GM19025 (cell line): ENCODE results near the gene ADCY7.

Experiments
- ATAC-seq: cut with Tn5 transposase; IDR thresholded peaks from one replicate; pipeline ENCODE4 v1.9.1; 2021; ENCODE audit warnings: mild to moderate bottlenecking, low read depth, moderate library complexity; ENCODE audit not compliant: unreplicated experiment

ADCY7 gene

DNA sequence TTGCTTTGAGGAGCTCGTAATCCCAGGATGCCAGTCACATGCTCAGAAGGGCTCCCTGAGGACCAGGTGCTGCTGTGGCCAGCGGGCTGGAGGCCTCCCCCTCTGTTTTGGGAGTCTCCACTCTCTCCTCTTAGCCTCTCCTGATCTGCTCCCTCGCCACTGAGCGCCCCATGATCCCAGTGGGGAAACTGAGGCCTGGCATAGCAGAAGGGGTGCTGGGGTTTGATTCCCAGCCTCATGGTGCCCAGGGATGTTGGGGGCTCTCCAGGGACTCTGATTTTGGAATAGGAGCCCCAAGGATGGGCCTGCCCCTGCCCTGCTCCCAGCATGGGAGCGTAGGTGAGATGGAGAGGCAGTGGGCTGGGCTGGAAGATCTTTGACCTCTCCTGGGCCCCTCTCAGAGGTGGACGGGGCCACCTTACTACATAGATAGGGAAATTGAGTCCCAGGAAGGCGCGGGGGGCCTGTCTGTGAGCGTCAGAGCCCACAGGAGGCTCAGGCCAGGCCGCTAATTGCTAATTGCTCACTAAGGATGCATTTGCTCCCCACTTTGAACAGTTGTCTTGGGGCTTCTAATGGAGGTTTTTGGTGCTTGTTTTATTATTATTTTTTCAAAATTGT is 525 bp upstream of the ADCY7 start:
- ATAC-seq = no peak

DNA sequence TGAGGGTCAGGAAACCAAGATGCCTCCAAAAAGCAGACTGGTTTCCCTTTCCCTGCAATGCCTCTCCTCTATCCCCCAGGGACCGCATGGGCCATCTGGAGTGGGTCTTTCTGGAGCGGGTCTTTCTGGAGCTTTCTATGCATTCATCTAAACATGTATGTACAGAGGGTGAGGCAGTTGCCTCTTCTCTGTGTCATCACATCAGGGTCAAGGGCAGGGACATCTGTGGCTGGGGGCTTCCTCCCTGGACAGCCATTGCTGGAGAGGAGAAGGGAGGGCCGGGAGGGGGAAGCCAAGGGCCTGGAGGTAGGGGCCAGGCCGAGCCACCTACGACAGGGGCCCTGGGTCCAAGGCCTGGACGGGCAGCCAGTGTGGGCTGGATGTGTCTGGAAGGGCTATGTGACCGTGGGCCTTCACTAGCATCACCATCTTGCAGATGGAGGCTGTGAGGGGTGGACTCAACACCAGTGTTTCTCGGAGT is 840 bp downstream of the ADCY7 start:
- ATAC-seq = no peak

DNA sequence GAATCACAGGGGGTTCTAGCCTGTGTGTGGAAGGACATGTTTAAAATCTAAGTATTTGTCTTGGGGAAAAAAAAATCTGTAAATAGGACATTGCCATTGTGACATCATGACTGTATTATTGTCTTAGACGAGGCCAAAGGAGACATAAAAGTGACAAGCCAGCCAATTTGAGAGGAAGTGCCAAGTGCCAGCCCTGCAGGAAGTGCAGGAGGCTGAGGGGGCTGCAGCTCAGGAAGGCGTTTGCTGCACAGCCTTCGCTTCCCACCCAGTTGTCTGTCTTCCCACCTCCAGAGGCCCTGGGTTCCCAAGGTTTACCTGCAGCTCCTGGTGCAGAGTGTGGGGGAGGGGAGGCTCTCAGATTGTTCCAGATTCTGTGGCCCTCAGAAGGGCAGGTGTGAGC is 1.3 kb downstream of the ADCY7 start:
- ATAC-seq = no peak

DNA sequence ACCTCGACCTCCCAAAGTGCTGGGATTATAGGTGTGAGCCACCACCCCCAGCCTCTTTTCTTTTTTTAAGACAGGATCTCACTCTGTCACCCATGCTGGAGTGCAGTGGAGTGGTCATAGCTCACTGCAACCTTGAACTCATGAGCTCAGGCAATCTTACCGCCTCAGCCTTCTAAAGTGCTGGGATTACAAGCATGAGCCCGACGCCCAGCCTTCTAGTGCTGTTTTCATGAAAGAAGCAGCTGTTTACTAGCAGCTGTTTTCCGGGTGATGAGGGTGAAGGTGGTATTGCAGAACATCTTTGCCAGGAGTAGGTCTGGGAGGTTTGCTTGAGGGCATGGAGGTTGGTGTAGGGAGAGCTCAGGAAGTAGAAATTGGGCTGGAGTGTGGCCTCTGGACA is 2.0 kb downstream of the ADCY7 start:
- ATAC-seq = no peak

DNA sequence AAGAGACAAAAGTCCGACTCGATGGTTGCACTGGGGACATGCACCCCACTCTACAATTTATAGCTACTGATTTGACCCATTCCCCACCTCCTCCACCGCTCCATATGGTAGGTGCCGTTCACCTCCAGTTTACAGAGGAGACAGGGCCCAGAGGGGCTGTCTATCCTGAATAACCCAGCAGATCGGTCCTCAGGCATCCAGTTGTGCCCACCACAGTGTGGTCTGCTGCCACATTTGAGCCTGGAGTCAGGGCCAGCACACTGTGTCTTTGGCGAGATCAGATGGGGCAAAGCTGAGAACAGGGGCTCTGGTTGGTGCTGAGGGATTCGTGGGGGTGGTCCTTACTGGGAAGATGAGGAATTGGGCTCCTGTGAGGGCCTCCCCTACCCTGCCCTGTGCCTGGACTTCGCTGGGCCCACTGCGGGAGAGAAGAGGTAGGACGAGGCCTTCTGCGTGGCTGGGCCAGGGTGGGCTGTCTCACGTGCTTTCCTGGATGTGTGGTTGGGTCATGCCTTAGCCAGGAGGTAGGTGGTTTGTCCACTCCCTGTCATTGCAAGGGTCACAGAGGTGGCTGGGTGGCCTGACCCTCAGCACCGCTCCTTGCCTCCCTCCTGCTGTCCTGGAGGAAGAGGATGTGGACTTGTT is 2.8 kb downstream of the ADCY7 start:
- no peak for ATAC-seq

DNA sequence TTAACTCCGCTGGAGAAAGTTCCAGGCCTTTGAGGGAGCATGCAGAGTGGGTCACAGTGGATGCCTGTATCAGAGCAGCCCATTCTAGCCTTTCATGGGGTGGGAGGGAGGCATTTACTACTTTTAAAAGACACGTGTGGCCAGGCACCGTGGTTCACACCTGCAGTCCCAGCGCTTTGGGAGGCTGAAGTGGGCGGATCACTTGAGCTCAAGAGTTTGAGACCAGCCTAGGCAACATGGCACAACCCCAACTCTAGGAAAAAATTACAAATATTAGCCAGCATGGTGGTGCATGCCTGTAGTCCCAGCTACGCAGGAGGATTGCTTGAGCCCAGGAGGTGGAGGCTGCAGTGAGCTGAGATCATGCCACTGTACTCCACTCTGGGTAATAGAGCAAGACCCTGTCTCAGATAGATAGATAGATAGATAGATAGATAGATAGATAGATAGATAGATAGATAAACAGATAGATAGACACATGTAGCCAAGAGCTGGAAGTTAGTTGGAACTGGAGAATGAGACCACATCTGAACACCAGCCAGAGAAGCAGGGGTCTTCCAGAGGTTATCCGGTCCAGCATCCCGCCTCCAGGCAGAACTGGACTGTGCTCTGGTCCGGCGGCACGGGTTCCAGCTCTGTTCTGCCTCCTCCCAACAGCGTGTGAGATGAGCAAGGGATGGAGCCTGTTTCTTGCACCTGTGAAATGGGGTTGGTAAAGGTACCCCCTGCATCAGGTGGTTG is 3.6 kb downstream of the ADCY7 start:
- ATAC-seq = no peak

DNA sequence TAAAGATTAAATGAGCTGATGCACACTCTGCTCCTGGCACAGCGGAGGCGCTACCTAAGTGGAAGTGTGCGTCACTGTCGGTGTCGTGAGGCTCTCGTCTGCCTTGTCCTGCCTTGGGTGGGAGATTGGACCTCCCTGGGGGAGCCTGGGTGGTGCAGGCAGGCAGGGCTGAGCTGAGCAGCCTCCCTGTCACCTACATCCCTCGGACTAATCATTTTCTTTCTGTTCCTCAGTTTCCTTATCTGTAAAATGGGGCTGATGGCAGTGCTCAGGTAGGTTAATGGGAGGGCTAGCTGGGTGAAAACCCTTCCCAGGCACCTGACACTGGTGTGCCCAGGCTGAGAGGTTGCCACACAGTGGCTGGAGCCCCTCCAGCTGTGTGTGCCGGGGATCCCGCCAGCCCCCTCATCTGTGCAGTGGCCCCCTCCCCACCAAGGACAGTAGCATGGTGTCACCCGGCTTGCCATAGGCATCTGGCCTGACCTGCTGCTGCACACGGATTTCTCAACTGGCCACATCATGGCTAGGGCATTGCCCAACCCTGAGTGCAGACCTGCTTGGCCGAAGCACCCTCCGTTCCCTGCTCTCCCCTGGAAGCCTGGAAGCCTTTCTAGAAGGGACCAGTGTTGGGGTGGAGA is 4.3 kb downstream of the ADCY7 start:
- ATAC-seq = no peak

DNA sequence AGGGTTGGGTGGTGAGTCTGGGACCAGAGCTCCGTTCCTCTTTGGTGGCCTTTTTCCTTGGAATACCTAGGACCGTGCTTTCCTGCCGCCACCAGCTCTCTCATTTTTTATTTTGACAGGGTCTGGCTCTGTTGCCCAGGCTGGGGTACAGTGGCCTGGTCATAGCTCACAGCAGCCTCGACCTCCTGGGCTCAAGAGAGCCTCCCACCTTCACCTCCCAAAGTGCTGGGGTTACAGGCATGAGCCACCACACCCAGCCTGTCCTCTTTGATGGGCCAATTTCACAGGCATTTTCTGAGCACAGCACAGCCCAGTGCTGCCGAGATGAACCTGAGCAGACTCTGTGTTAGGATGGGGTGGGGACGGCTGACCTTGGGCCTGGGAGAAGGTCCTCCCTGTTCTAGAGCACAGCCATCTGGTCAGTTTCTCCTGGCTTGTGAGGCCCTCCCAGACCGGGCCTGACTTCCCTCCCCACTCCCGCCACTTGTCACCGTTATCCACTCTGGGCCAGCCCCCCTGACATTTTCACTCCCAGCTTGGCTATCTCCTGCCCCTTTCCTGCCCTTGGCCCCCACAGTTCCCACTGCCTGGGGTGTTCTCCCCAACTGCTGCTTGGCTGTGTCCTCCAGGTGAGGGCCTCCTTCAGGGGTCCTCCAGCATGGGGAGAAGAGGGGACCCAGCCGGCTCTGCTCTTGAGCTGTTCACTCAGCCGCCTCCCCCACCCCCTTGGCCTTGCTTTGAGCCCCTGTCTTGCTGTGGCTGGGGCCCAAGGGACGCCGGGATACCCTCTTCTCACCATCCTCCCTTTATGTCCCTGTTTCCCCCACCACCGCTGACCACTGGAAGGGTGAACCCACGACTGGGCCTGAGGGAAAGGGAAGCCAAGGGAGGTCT is 5.0 kb downstream of the ADCY7 start:
- ATAC-seq = no peak

DNA sequence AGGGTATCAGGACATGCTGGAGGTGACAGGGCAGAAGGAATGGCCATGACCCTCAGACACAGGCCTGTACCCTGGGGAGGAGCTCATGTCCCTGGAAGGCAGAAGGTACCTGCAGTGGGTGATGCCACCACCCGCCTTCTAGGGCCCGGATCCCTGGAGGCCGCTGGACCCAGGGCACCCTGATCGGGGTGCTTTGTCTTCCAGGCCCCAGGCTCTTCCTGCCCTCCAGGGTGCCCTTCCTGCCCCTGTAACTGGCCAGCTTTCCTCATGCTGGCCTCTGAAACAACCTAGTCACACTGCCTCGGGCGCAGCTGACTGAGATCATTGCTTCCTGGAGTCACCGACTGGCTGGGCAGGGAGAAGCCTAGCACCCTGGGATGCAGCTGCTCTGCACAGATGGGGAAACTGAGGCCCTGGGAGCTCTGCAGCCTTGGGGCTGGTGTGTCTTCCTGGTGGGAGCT is 5.8 kb downstream of the ADCY7 start:
- ATAC-seq = no peak

DNA sequence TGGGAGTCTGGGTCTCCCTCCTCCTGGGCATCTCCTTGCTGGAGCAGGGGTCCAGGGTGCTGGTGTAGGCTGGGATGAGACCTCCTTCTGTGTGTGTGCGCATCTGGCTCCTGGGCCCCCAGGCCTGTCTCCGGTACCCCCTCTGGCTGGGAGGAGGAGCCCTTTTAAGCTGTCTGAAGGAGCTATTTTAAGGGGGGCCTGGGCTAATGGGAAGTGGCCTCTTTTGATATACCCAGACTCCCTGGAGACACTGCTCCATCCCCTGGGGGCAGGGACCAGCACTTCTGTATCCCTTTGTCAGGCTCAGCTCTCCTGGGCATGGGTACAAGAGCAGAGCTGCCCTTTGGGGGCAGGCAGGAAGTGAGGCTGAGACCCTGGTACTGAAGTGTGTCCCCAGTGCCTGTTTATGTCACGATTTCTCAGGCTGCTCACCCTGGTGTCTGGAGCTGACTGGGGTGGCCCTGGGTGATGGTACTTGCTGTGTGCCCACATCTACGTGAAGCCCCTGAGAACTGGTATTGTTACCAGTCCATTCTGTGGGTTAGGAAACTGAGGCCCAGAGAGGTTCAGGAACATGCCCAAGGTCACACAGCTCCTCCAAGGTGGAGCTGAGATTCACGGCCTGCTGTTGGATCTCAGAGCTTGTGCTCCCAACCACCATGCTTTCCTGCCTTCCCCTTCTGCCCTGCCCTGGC is 6.5 kb downstream of the ADCY7 start:
- no peak for ATAC-seq

DNA sequence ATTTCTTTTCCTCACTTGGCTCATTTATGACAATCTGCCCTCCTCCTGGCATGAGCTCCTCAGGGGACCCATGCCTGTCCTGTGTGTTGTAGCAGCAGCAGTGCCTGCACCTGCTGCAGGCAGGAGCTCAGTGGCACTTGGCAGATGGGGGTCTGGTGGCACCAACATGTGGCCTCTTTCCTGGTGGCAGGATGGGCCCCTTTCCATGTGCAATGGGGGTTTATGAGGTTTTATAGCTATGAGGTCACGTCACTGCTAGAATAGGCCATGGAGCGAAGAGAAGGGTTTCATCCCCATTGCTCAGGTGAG is 7.0 kb downstream of the ADCY7 start:
- ATAC-seq = no peak

DNA sequence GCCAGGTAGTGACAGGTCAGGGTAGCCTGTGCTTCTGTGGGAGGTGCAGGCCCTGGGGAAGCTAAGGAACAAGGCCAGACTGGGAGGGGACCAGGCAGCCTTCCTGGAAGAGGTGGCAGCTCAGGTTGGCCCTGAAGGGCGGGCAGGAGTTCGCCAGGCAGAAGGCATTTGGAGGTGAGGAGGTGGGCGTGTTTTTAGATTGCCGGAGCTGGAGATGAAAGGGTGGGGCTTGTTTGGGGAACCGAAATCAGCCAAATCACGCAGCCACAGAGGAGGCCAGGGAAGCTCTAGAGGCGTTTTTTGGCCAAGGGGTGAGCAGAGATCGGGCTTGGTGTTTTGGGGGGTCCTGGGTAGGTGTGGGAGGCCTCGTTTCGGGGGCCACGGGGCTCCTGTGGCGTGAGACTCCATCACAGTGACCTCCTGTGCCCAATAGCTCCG is 7.6 kb downstream of the ADCY7 start:
- peak; percentile 62 for ATAC-seq

DNA sequence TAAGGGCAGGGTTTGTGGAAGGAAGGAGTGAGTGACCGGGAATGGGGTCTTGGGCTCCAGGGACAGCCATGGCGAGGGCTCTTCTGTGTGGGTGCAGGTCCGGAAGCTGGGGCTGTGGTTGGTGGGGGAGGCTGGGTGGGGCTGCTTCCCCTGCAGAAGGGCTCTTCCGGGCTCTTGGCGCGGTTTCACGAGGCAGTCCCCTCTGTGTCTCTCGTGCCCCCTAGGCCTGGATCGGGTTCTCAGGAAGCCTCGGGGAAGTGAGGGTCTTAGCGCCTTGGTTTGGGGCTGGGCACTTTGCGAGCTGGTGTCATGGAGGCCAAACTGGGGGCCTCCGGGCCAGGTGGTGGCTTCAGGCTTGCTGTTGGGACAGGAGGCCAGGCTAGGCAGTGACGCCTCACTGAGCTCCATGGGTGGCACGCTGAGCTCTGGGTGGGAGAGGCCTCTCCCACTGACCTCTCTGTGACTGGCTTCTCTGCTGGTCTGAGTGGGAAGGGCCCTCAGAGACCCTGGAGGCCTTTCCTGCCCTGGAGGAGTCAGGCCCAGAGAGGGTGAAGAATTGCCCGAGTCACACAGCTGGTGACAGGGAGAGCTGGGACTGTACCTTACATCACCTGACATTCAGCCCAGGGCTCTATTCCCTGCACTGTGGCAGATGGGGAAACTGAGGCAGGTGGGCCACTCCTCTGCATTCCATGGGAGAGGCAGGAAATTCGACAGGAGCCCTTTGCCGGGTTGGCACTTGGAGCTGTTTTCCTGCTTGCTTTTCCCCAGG is 8.2 kb downstream of the ADCY7 start:
- ATAC-seq = peak; percentile 24

DNA sequence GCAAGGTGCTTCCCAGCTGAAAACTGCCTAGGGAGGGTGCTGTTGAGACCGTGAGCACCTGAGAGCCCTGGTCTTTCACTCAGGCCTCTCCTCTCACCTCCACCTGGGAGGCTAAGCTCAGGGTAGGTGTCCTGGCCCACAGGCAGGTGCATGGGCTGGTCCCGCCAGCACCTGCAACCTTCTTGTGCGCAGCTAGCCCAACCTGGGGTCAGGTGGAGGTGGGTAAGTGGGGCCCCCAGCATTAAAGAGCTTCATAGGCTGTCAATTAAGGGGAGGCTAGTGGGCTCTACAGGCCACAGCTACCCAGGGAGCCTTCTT is 8.7 kb downstream of the ADCY7 start:
- no peak for ATAC-seq

DNA sequence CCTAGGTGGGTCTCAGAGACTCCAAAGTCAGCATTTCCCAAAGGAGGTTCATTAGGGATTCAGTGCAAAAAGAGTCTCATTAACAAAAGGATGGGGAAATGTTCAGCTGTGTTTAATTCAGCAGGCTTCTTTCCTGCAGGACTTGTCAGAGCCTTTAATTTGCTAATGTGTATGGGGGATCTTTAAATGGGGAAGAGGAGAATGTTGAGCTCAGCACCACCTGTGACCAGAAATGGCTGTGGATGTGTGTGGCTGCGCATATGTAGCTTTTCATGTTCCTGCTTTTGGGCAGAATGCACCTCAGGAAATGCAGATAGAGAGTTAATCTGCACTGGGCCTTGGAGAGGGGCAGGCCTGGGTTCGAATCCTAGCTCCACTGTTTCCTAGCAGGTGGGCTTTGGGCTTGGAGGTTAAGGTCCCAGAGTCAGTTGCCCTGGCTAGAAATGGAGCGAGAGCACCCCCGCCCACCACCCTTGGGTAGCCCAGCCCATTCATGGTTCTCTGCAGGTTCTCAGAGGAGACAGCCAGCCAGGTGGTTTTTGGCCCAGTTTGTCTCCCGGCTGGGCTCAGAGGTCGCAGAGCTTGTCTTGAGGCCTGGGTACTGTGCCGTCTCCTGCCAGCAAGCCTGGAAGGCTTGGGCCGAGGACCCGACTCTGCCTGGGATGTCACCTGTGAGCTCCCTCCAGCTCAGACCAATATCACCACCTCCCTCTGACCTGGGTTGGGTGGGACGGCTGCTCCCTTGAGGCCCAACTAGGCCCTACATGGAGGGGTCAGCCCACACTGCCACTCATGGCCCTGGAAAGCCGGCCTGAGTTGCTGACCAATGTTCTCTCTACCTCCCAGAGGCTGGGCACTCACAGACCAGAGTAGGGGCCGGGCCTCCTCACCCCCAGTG is 9.3 kb downstream of the ADCY7 start:
- no peak for ATAC-seq

DNA sequence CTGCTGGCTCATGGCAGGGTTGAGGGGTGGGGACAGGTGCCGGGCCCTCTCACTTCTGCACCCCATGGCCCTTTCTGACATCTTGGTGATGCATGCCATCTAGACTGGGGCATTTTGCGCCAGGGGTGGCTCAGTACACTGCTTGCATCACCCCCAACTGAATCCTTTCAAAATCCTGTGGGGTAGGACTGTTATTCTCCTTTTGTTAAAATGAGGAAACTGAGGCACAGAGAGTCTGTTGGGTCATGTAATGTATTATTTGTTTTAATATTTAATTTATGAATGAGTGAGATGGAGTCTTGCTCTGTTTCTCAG is 9.9 kb downstream of the ADCY7 start:
- ATAC-seq = no peak

DNA sequence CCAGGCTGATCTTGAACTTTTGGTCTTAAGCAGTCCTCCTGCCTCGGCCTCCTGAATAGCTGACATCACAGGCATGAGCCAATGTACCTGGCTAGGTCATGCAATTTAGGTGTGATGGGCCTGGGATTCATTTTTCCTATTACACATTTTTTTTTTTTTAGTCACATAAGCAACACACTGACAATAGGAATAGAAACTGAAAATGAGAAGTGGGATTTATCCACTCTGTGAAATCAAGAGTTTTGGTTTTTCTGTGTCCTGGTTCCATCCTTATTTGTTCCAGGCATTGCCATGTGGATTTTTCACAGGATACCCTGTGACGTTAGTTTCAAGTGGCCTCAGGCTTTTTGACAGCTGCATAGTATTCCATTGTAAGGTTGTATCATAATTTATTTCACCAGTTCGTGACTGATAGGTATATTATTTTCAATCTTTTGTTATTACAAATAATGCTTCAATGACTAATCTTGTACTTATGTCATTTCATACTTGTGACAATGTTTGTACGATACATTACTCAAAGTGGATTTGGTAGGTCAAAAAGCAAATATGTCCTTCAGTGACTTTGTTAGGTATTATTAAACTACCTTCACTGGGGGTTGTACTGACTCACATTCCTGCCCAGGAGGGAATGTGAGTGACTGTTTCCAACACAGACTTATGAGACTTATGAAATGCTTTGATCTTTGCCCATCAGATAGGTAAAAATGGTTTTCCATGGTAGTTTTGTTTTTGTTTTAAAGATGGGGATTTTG is 10.6 kb downstream of the ADCY7 start:
- ATAC-seq = no peak

DNA sequence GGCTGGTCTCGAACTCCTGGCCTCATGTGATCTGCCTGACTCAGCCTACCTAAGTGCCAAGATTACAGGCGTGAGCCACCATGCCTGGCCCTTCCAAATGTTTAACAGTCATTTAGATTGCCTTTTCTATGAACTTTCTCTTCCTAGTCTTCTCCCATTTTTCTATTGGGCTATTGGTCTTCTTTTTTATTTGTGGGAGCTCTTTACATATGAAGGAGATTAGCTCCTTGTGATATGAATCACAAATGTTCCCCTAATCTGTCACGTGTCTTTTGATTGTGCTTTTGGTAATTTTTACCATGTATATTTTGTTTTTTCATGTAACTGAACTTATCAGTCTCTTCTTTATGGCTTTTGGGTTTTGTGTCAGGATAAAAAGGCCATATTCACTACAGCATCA is 11.9 kb downstream of the ADCY7 start:
- no peak for ATAC-seq
